Activated gamma-delta T cell treated with anti-CD3 and anti-CD28 coated beads, Interleukin-2, amount 50 U/mL, for 16 hours (primary cell): ENCODE results near the gene PSAP.

Source experiments
- DNase-seq: peaks from one replicate; pipeline ENCODE4 v3.0.0-alpha.2; 2020; ENCODE audit warnings: low read depth

Gene PSAP

DNA sequence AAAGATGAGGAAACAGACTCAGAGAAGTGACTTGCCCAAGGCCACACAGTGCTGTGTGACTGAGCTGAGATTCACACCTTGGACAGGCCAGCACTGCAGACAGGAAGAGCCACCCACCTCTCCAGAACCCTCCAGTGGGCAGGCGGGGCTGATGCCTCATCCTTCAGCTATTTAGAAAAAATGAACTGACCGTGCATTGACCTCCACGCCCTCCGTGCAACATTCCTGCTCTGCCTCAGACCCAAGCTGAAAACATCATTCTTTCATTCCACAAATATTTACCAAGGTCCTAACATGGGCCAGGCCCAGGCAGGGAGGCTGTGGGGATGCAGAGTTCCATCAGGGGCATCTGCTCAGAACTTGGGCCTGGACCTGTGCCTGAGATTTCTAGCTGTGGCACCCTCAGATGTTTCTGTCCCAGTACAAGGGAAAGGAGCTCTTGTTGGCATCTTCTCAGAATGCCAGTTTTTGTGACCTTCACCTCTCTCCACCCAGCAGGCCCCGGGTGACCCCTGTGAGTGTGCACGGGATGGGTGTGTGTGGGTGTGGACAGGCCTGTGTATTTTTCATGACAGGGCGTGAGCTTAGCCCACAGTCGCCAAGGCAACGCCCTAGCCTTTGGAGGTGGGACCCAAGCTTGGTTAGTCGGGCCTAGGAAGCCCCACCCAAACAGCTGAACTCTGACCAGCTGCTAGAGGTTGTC lies 84.2 kb downstream of the PSAP start:
- DNase-seq, result peak; percentile 33
